ENCODE measurements around the gene NRN1L.

- TF ChIP-seq CTCF (conservative IDR thresholded peaks at IDR 0.05; ENCODE audit: low read depth, low read length), result no peak
- no peak for TF ChIP-seq EZH2phosphoT487 (IDR thresholded peaks at IDR 0.05; ENCODE audit: borderline replicate concordance, low read length)
These were observed 15.0 kb upstream of the NRN1L start for GRCh38 chr16:67869653-67870052.
